ENCODE data around the gene TMIGD1. TPM values are rescaled to one million over a fixed set of nuclear protein-coding genes. Genes with fewer than 3 reads are reported as not detected.
A peak's percentile ranks its signal among the peaks of the same experiment; 100 is the strongest.

TMIGD1 gene
- total RNA-seq, 4 donors from 2014 or later: not detected

GRCh38 chr17:30376621-30377452 is 43.0 kb upstream of the TMIGD1 start:
- intact Hi-C loops (cut with DNase I): no loop called here
- H3K9me3 ChIP-seq: no peaks in the 10 kb centered on the region
- H3K4me1 ChIP-seq: peaks cover 20 to 30% of the 10 kb centered on the region in 2 donors
- H3K36me3 ChIP-seq: no peaks in the 10 kb centered on the region
- 47 to 53% methylated on average over 12 of the region's 12 CpGs for WGBS, 2 donors
- TF ChIP-seq CTCF (IDR thresholded peaks at IDR 0.05) (no peak), POLR2A (IDR thresholded peaks at IDR 0.05) (no peak)
- DNase-seq: peak in 1 of 2 donors; percentile 16
- H3K27me3 ChIP-seq: no peaks in the 10 kb centered on the region
- H3K4me3 ChIP-seq (replicated peaks in 1 of 3): no peak overlapping the region
- H3K27ac ChIP-seq: peak overlapping the region in 1 of 3 donors; percentile 1

- Histone ChIP-seq H3K27me3 (no peaks in the 10 kb centered on the region), H3K27ac (no peak overlapping the region), H3K36me3 (no peaks in the 10 kb centered on the region), H3K4me1 (peaks cover 11 to 26% of the 10 kb centered on the region in 2 donors), H3K4me3 (replicated peaks in 1 of 3) (no peak overlapping the region), H3K9me3 (no peaks in the 10 kb centered on the region)
- TF ChIP-seq CTCF (IDR thresholded peaks at IDR 0.05) (no peak), POLR2A (IDR thresholded peaks at IDR 0.05) (no peak)
- intact Hi-C loops (cut with DNase I): no loop called here
- WGBS, 2 donors: 96 to 100% methylated on average over 1 of the region's 1 CpG
- DNase-seq: no peak
These were observed 41.8 kb upstream of the TMIGD1 start for GRCh38 chr17:30375661-30376060.

GRCh38 chr17:30372755-30373154 is 38.9 kb upstream of the TMIGD1 start:
- DNase-seq: no peak
- no peak for TF ChIP-seq POLR2A (IDR thresholded peaks at IDR 0.05)
- no peak for TF ChIP-seq CTCF (IDR thresholded peaks at IDR 0.05)
- intact Hi-C loops (cut with DNase I): no loop called here
- no peaks in the 10 kb centered on the region for H3K36me3 ChIP-seq
- H3K27ac ChIP-seq: no peak overlapping the region
- H3K4me3 ChIP-seq (replicated peaks in 1 of 3): no peak overlapping the region
- no peaks in the 10 kb centered on the region for H3K27me3 ChIP-seq
- no peaks in the 10 kb centered on the region for H3K9me3 ChIP-seq
- 93 to 97% methylated on average over 2 of the region's 2 CpGs for WGBS, 2 donors
- H3K4me1 ChIP-seq: peaks cover 12 to 48% of the 10 kb centered on the region in 2 donors

- no peaks in the 10 kb centered on the region for H3K36me3 ChIP-seq
- intact Hi-C loops (cut with DNase I): no loop called here
- DNase-seq: no peak
- H3K4me3 ChIP-seq (replicated peaks in 1 of 3): no peak overlapping the region
- H3K4me1 ChIP-seq: peaks cover 11 to 32% of the 10 kb centered on the region in 2 donors
- H3K27ac ChIP-seq: peak overlapping the region; percentile 19 to 70 (median 68)
- no peaks in the 10 kb centered on the region for H3K9me3 ChIP-seq
- H3K27me3 ChIP-seq: no peaks in the 10 kb centered on the region
- TF ChIP-seq POLR2A (IDR thresholded peaks at IDR 0.05) (no peak), CTCF (IDR thresholded peaks at IDR 0.05) (no peak)
These were observed 36.1 kb upstream of the TMIGD1 start for GRCh38 chr17:30369995-30370394.

All from thyroid gland (tissue), 4 donors.